Measurements from ENCODE around the gene RHOD.

The RHOD gene

DNA sequence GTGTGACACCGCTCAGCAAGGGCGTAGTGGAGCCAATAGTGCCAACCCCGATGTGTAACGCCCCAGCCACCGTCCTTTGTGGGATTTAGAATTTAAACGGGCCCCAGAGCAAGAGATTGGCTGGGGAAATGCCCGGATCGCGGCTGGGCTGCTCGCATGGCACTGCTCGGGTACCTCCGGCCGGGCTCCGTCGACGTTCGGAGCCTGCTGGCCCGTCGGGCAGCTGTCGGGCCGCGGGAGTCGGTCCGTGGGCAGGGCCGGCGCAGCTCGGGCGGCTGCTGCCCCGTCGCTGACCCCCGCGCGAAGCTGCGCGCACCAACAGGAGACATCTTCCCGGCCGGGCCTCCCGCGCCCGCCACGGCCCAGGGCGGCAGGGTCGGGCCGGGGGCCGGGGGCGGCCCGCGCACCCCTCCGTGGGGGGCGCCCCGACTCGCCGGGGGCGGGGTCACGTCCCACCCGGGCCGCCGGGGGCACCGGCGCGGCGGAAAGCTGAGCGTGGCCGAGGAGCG lies 61.1 kb downstream of the RHOD start:
- peak; percentile 65 for DNase-seq

GRCh38 chr11:67118181-67118766 lies 61.6 kb downstream of the RHOD start:
- no peak for DNase-seq

- peak; percentile 99 for DNase-seq
Observed at GRCh38 chr11:67118801-67119584, 62.3 kb downstream of the RHOD start, which contains the start of gene KDM2A. KDM2A (plus strand) TSS chr11:67119263; CDS start chr11:67121317, 2,054 bp downstream.

DNA sequence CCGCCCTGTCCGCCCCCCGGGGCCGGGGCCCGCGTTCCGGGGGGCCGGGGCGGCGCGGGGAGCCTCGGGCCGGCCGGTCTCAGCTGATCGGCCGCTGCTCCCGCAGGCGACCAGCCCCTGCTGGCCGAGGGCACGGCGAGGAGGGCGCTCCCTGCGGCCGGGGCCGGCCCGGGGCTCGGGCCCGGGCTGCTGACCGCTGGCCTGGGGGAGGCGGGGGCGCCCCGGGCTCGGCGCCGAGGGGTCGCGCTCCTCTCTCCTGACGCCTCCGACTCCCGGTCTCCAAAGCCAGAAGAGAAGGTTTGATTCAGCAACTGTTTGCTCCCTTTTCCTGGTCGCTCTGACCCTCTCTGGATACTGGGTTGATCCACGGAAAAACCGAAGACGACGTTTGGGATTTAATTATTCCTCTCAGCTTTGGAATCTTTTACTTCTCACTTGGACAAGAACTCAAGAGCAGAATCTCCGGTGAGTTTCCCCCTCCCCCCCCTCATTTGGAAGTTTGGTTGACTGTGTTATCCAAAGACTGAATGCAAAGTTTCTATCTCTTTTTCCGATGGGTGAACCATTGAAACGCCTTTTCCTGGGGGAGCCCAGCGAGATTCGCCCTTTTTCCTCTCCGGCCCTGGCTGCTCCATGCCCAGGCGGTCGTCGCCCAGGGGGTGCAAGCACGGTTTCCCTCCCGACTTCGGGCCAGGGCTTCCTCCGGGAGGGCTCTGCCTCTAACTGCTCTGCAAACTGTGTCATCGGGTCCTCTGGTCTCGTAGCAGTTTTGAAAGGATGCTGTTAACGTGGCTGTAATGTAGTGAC lies 63.1 kb downstream of the RHOD start:
- peak; percentile 72 for DNase-seq

DNA sequence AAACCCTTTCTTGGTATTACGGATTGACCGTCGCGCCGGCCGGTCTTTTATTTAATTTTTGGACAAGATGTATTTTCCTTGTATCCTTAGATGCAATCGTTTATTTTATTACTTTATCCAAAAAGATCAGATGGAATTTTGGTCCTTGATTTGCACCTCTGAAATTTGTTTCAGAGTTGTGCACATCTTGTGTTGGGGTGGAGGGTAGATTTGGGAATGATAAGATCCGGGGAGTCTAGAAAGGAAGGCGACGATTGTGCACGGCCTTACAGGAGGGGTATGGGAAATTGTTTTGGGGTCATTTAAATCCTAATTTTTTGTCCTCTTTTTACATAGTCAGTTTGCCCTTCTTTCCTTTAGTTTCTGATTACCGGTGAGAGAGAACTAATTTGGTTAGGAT lies 63.8 kb downstream of the RHOD start:
- no peak for DNase-seq

GRCh38 chr11:67120881-67121710 lies 64.4 kb downstream of the RHOD start:
- peak; percentile 33 for DNase-seq
